SU-DHL-6 (cell line): ENCODE measurements around the gene CPSF4L.

Source experiments
- H2AFZ ChIP-seq: fragments of 200-600 bp; sonication (generic); 2 replicates; pipeline ENCODE4 v1.6.1; 2014; ENCODE audit warnings: low read depth, mild to moderate bottlenecking, moderate library complexity, mixed read lengths, antibody characterized with exemption, low read length; ENCODE audit not compliant: severe bottlenecking
- H3F3A ChIP-seq: fragments of 200-600 bp; shearing (Covaris generic); 2 replicates; pipeline ENCODE4 v1.6.0; 2016; ENCODE audit warnings: antibody characterized with exemption, mild to moderate bottlenecking; ENCODE audit not compliant: insufficient read depth
- H3K27ac ChIP-seq: fragments of 200-600 bp; sonication (generic); 2 replicates; pipeline ENCODE4 v1.5.1; 2016; ENCODE audit warnings: low read depth, mild to moderate bottlenecking, low read length, moderate library complexity, mixed read lengths
- H3K27me3 ChIP-seq: fragments of 200-600 bp; sonication (generic), shearing (Covaris generic); 2 replicates; pipeline ENCODE4 v1.6.0; 2014; ENCODE audit warnings: mild to moderate bottlenecking, low read length
- H3K36me3 ChIP-seq: fragments of 200-600 bp; sonication (generic); 2 replicates; pipeline ENCODE4 v1.6.1; 2014; ENCODE audit warnings: mild to moderate bottlenecking, low read length, mixed read lengths
- H3K4me2 ChIP-seq: fragments of 300-600, 200-600 bp; shearing (Covaris generic), sonication (generic); 2 replicates; pipeline ENCODE4 v1.6.0; 2014; ENCODE audit warnings: low read length, low read depth, mild to moderate bottlenecking; ENCODE audit not compliant: poor library complexity, severe bottlenecking
- H3K4me3 ChIP-seq: fragments of 200-600 bp; sonication (generic); 2 replicates; pipeline ENCODE4 v1.5.1; 2014; ENCODE audit warnings: antibody characterized with exemption, low read length, mild to moderate bottlenecking, mixed read lengths; ENCODE audit not compliant: insufficient read depth, poor library complexity, severe bottlenecking
- H3K79me2 ChIP-seq: fragments of 200-600 bp; sonication (generic); 2 replicates; pipeline ENCODE4 v1.6.1; 2014; ENCODE audit warnings: mild to moderate bottlenecking, low read length, moderate library complexity; ENCODE audit not compliant: insufficient read depth
- H3K9ac ChIP-seq: fragments of 200-600 bp; sonication (generic); 2 replicates; pipeline ENCODE4 v1.7.0; 2014; ENCODE audit warnings: mild to moderate bottlenecking, low read length
- H3K9me2 ChIP-seq: fragments of 200-600 bp; sonication (generic); replicated peaks from 2 replicates; pipeline ENCODE4 v1.6.1; 2014; ENCODE audit warnings: low read length; ENCODE audit not compliant: insufficient read depth
- H3K9me3 ChIP-seq: fragments of 200-600 bp; sonication (generic); 2 replicates; pipeline ENCODE4 v1.6.1; 2014; ENCODE audit warnings: low read length, mixed read lengths; ENCODE audit not compliant: insufficient read depth
- H4K20me1 ChIP-seq: fragments of 200-600 bp; sonication (generic); 2 replicates; pipeline ENCODE4 v1.6.1; 2014; ENCODE audit warnings: low read depth, mild to moderate bottlenecking, antibody characterized with exemption, low read length, moderate library complexity, mixed read lengths
- EZH2phosphoT487 ChIP-seq: fragments of 200-600 bp; sonication (generic), shearing (Covaris generic); conservative IDR thresholded peaks from 2 replicates; pipeline ENCODE4 v1.6.1; 2018; ENCODE audit warnings: mild to moderate bottlenecking, antibody characterized with exemption, low read length, moderate library complexity, mixed read lengths
- TF ChIP-seq, protein P1 (sequence below): fragments of 200-600 bp; sonication (generic); IDR thresholded peaks from one replicate; pipeline ENCODE4 v1.5.1; 2017; ENCODE audit warnings: antibody characterized with exemption, mild to moderate bottlenecking, low read length, moderate library complexity; ENCODE audit not compliant: insufficient read depth, poor library complexity, severe bottlenecking

Gene CPSF4L

DNA sequence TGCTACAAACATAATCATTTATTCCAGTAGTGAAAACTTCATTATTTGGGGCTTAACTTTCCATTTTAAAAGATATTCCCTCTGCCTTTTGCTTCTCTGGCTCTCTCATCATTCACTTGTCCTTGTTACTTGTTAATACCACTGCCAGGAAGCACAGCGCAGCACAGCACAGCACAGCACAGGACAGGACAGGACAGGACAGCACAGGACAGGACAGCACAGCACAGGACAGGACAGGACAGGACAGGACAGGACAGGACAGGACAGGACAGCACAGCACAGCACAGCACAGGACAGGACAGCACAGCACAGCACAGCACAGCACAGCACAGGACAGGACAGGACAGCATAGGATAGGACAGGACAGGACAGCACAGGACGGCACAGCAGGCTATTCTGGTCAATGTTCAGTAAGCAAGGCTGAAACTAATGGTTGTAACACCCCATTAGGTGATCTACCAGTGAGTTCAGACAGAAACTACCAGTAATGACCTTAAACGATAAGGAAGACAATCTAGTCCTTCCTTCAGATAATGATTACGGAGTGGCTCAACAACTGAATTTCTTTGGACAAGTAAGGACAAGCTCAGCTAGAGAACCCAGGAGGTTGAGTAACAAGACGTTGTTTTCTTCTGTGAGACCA lies 36.9 kb downstream of the CPSF4L start:
- Histone ChIP-seq H4K20me1 (peaks cover 3% of the 10 kb centered on the region; the same call in 1 of the 2 replicates), H3K9ac (no peak overlapping the region), H2AFZ (no peak overlapping the region), H3F3A (no peaks in the 10 kb centered on the region), H3K4me2 (no peak overlapping the region), H3K4me3 (no peak overlapping the region), H3K36me3 (no peaks in the 10 kb centered on the region), H3K79me2 (peaks cover 71% of the 10 kb centered on the region), H3K27ac (no peak overlapping the region), H3K27me3 (no peaks in the 10 kb centered on the region), H3K9me3 (no peaks in the 10 kb centered on the region), H3K9me2 (no peaks in the 10 kb centered on the region)
- TF ChIP-seq, protein P1, sequence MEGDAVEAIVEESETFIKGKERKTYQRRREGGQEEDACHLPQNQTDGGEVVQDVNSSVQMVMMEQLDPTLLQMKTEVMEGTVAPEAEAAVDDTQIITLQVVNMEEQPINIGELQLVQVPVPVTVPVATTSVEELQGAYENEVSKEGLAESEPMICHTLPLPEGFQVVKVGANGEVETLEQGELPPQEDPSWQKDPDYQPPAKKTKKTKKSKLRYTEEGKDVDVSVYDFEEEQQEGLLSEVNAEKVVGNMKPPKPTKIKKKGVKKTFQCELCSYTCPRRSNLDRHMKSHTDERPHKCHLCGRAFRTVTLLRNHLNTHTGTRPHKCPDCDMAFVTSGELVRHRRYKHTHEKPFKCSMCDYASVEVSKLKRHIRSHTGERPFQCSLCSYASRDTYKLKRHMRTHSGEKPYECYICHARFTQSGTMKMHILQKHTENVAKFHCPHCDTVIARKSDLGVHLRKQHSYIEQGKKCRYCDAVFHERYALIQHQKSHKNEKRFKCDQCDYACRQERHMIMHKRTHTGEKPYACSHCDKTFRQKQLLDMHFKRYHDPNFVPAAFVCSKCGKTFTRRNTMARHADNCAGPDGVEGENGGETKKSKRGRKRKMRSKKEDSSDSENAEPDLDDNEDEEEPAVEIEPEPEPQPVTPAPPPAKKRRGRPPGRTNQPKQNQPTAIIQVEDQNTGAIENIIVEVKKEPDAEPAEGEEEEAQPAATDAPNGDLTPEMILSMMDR, result no peak
- no peak for TF ChIP-seq EZH2phosphoT487

DNA sequence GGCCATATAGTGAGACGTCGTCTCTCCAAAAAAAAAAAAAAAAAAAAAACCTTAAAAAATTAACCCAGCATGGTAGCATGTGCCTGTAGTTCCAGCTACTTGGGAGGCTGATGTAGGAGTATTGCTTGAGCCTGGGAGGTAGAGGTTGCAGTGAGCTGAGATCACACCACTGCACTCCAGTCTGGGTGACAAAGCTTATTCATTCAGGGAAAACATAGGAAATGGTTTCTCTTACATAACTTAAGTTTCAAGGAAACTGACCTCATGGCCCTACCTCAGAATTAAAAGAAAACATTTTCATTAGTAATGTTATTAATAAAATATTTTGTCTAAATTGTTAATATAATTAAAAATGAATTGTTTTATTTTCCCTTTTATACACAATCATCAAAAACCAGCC lies 37.4 kb downstream of the CPSF4L start:
- H4K20me1 ChIP-seq, result peaks cover 3% of the 10 kb centered on the region; the same call in 1 of the 2 replicates
- H3K4me2 ChIP-seq, result no peak overlapping the region

DNA sequence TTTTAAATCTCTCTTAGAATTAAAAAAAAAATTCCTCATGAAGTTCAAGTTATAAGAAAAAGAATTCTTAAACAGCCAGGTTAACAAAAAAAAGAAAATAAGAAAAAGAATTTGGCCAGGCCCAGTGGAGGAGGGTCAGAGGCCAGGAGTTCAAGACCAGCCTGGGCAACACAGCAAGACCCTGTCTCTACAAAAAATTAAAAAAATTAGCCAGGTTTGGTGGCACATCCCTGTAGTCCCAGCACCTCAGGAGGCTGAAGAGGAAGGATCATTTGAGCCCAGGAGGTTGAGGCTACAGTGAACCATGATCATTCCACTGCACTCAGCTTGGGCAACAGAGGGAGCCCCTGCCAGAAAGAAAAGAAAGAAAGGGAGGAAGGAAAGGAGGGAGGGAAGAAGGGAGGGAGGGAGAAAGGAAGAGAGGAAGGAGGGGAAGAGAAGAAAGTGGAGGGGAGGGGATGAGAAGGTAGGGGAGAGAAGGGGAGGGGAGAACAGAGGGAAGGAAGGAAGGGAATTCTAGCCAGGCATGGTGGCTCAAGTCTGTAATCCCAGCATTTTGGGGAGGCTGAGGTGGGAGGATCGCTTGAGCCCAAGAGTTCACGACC lies 38.0 kb downstream of the CPSF4L start:
- Histone ChIP-seq H3K9me3 (no peaks in the 10 kb centered on the region), H3K27ac (no peak overlapping the region), H2AFZ (no peak overlapping the region), H3K9ac (no peak overlapping the region), H3K36me3 (no peaks in the 10 kb centered on the region), H3K4me3 (no peak overlapping the region), H4K20me1 (peaks cover 3% of the 10 kb centered on the region; the same call in 1 of the 2 replicates), H3K79me2 (peaks cover 61% of the 10 kb centered on the region), H3K27me3 (no peaks in the 10 kb centered on the region), H3F3A (no peaks in the 10 kb centered on the region), H3K9me2 (no peaks in the 10 kb centered on the region), H3K4me2 (no peak overlapping the region)
- TF ChIP-seq EZH2phosphoT487, result no peak
- TF ChIP-seq, protein P1, result no peak

More for the DNA sequence above, 37.4 kb downstream of the CPSF4L start:
- H3K27me3 ChIP-seq, result no peaks in the 10 kb centered on the region
- no peak overlapping the region for H3K9ac ChIP-seq
- H3K36me3 ChIP-seq, result no peaks in the 10 kb centered on the region
- H2AFZ ChIP-seq, result no peak overlapping the region
- H3K9me2 ChIP-seq, result no peaks in the 10 kb centered on the region
- no peak overlapping the region for H3K4me3 ChIP-seq
- H3K27ac ChIP-seq, result no peak overlapping the region
- TF ChIP-seq, protein P1, result no peak
- TF ChIP-seq EZH2phosphoT487, result no peak
- H3K79me2 ChIP-seq, result peaks cover 66% of the 10 kb centered on the region
- no peaks in the 10 kb centered on the region for H3K9me3 ChIP-seq
- no peaks in the 10 kb centered on the region for H3F3A ChIP-seq
